HCT116 (cell line): Measurements from ENCODE around the gene GPRIN2. TPM values are rescaled to one million over a fixed set of nuclear protein-coding genes. Genes with fewer than 3 reads are reported as not detected.

Experiments
- ATAC-seq: fragments of 200-7000 bp; cut with Tn5 transposase; 2 replicates; pipeline ENCODE4 v1.9.1; 2020; ENCODE audit warnings: mild to moderate bottlenecking, moderate library complexity
- BruUV-seq: library from RNA; stranded (reverse); fragments of 400-500 nt; replicated peaks from 2 replicates; lab custom pipeline; 2021; lab: Mats Ljungman, UMichigan
- CTCF ChIA-PET: fragments of 300-600 bp; sonication (Branson Sonifier 250); formaldehyde crosslinking; loops from one replicate; lab custom pipeline; 2021; ENCODE audit warnings: antibody characterized with exemption; lab: Charles Lee
- POLR2A ChIA-PET: fragments of 300-600, 350-600 bp; sonication (Branson Sonifier 250); formaldehyde crosslinking; loops from one replicate; lab custom pipeline; 2021; ENCODE audit warnings: antibody characterized with exemption; lab: Charles Lee
- RAD21 ChIA-PET, 2 experiments: fragments of 300-600 bp; sonication (Branson Sonifier 250); formaldehyde crosslinking; loops; one replicate each; lab custom pipeline; 2023; ENCODE audit warnings: low total read pairs in 2 of 2; ENCODE audit not compliant: uncharacterized antibody in 2 of 2, unreplicated experiment in 2 of 2, low non-redundant PET in 1 of 2; lab: Charles Lee
- DNase-seq: peaks from one replicate; pipeline ENCODE4 v3.0.0-alpha.2; 2010; ENCODE audit warnings: low read depth, low spot score
- H2AFZ ChIP-seq: fragments of 200-600 bp; shearing (Covaris generic), sonication (generic); 2 replicates; pipeline ENCODE4 v1.6.1; 2017; ENCODE audit warnings: low read depth, mixed run types, mixed read lengths, antibody characterized with exemption, low read length; ENCODE audit not compliant: poor library complexity, severe bottlenecking
- H3K27ac ChIP-seq: 2 replicates; pipeline ENCODE4 v1.5.1; 2012; ENCODE audit warnings: low read depth, low read length
- H3K27me3 ChIP-seq: fragments of 200-600 bp; sonication (generic); 2 replicates; pipeline ENCODE4 v1.6.1; 2016; ENCODE audit warnings: mixed run types, low read length, mixed read lengths; ENCODE audit not compliant: insufficient read depth
- H3K36me3 ChIP-seq, 2 experiments: fragments of 200-500 bp in 1 of 2; fragments of 200-600 bp in 1 of 2; sonication (Bioruptor generic) in 1 of 2; sonication (generic) in 1 of 2; 2 replicates each; pipeline versions ENCODE4 v1.5.1 to v1.6.1; 2014 to 2016; ENCODE audit warnings: low read length in 2 of 2, inconsistent platforms in 1 of 2, mixed read lengths in 1 of 2, mixed run types in 1 of 2; ENCODE audit not compliant: insufficient read depth in 2 of 2, control insufficient read depth in 1 of 2
- H3K4me1 ChIP-seq, 2 experiments: fragments of 200-600 bp in 1 of 2; sonication (generic) in 1 of 2; 2 replicates each; pipeline versions ENCODE4 v1.5.1 to v1.6.1; 2012 to 2017; ENCODE audit warnings: low read length in 2 of 2, inconsistent platforms in 1 of 2, mild to moderate bottlenecking in 1 of 2, mixed read lengths in 1 of 2, mixed run types in 1 of 2, moderate library complexity in 1 of 2; ENCODE audit not compliant: insufficient read depth in 2 of 2, control insufficient read depth in 1 of 2
- H3K4me2 ChIP-seq: fragments of 200-600 bp; sonication (generic); 2 replicates; pipeline ENCODE4 v1.6.1; 2017; ENCODE audit warnings: mixed run types, low read length, mixed read lengths
- H3K4me3 ChIP-seq, 2 experiments: fragments of 200-600 bp in 1 of 2; sonication (generic) in 1 of 2; replicated peaks in 1 of 2; 2 replicates each; pipeline ENCODE4 v1.5.1; 2011 to 2016; ENCODE audit warnings: low read length in 2 of 2, control low read depth in 1 of 2, low read depth in 1 of 2, mild to moderate bottlenecking in 1 of 2, mixed read lengths in 1 of 2, mixed run types in 1 of 2
- H3K79me2 ChIP-seq: fragments of 200-600 bp; sonication (generic); 2 replicates; pipeline ENCODE4 v1.6.1; 2017; ENCODE audit warnings: mild to moderate bottlenecking, mixed run types, low read length, moderate library complexity, mixed read lengths; ENCODE audit not compliant: insufficient read depth
- H3K9ac ChIP-seq: fragments of 200-600 bp; sonication (generic); 2 replicates; pipeline ENCODE4 v1.6.1; 2016; ENCODE audit warnings: low read length, mixed read lengths
- H3K9me2 ChIP-seq: fragments of 200-600 bp; sonication (generic), shearing (Covaris generic); 2 replicates; pipeline ENCODE4 v1.6.1; 2017; ENCODE audit warnings: mixed run types, mild to moderate bottlenecking, moderate library complexity; ENCODE audit not compliant: insufficient read depth
- H3K9me3 ChIP-seq, 2 experiments: fragments of 200-500 bp in 1 of 2; fragments of 200-600 bp in 1 of 2; sonication (Bioruptor generic) in 1 of 2; sonication (generic) in 1 of 2; 2 replicates each; pipeline ENCODE4 v1.6.1; 2014 to 2017; ENCODE audit warnings: low read length in 2 of 2, mixed read lengths in 2 of 2, inconsistent platforms in 1 of 2, low read depth in 1 of 2, mild to moderate bottlenecking in 1 of 2, mixed run types in 1 of 2, moderate library complexity in 1 of 2; ENCODE audit not compliant: control insufficient read depth in 1 of 2, insufficient read depth in 1 of 2
- H4K20me1 ChIP-seq: fragments of 200-600 bp; sonication (generic), shearing (Covaris generic); 2 replicates; pipeline ENCODE4 v1.6.1; 2017; ENCODE audit warnings: mixed run types, mild to moderate bottlenecking, moderate library complexity; ENCODE audit not compliant: insufficient read depth
- ATF3 ChIP-seq: IDR thresholded peaks from 2 replicates; pipeline ENCODE4 v1.6.1; 2012
- CTCF ChIP-seq, 3 experiments: fragments of 200-600 bp in 1 of 3; sonication (generic) in 1 of 3; IDR thresholded peaks in 2 of 3; conservative IDR thresholded peaks in 1 of 3; 2 replicates each; pipeline ENCODE4 v1.5.1; 2012 to 2017; ENCODE audit warnings: low read depth in 2 of 3, low read length in 2 of 3, antibody characterized with exemption in 1 of 3, borderline replicate concordance in 1 of 3, control low read depth in 1 of 3, mild to moderate bottlenecking in 1 of 3, mixed read lengths in 1 of 3, mixed run types in 1 of 3, moderate library complexity in 1 of 3; ENCODE audit not compliant: insufficient read depth in 1 of 3
- EGR1 ChIP-seq: IDR thresholded peaks from 2 replicates; pipeline ENCODE4 v1.6.1; 2012; ENCODE audit warnings: low read depth
- EZH2 ChIP-seq: fragments of 200-600 bp; sonication (generic); IDR thresholded peaks from 2 replicates; pipeline ENCODE4 v1.6.1; 2017; ENCODE audit warnings: antibody characterized with exemption, mixed run types
- EZH2phosphoT487 ChIP-seq: fragments of 200-600 bp; IDR thresholded peaks from 2 replicates; pipeline ENCODE4 v1.6.1; 2018; ENCODE audit warnings: antibody characterized with exemption, borderline replicate concordance
- POLR2A ChIP-seq: IDR thresholded peaks from 2 replicates; pipeline ENCODE4 v1.7.0; 2011; ENCODE audit warnings: borderline replicate concordance; ENCODE audit not compliant: insufficient read depth, insufficient read length; ENCODE audit errors: extremely low read depth
- REST ChIP-seq: IDR thresholded peaks from 2 replicates; pipeline ENCODE4 v1.6.1; 2012; ENCODE audit warnings: low read depth
- SIN3A ChIP-seq: IDR thresholded peaks from 2 replicates; pipeline ENCODE4 v1.6.1; 2012; ENCODE audit warnings: low read depth
- SP1 ChIP-seq: IDR thresholded peaks from 2 replicates; pipeline ENCODE4 v1.6.1; 2012; ENCODE audit warnings: low read depth
- SRF ChIP-seq: IDR thresholded peaks from 2 replicates; pipeline ENCODE4 v1.6.1; 2012; ENCODE audit warnings: low read depth
- YY1 ChIP-seq: IDR thresholded peaks from 2 replicates; pipeline ENCODE4 v1.6.1; 2011; ENCODE audit warnings: low read length, low read depth, moderate library complexity, mild to moderate bottlenecking; ENCODE audit not compliant: insufficient replicate concordance; ENCODE audit errors: extremely low read depth
- ZBTB33 ChIP-seq: IDR thresholded peaks from 2 replicates; pipeline ENCODE4 v1.6.1; 2011; ENCODE audit warnings: mild to moderate bottlenecking, low read length, moderate library complexity; ENCODE audit not compliant: insufficient replicate concordance; ENCODE audit errors: extremely low read depth
- intact Hi-C: fragments of 100-400 bp; cut with micrococcal nuclease; formaldehyde crosslinking; loops from 2 replicates; pipeline ENCODE4 v1.10.0; 2022
- total RNA-seq: library from RNA; stranded (reverse); gene quantifications from one replicate; pipeline ENCODE4 v1.2.1, GENCODE V29; 2021; ENCODE audit not compliant: unreplicated experiment

The GPRIN2 gene
- total RNA-seq, 1 experiment from 2014 or later, result 1.7 TPM

GRCh38 chr10:46555366-46555712 lies 1.1 kb downstream of the GPRIN2 start:
- ChIA-PET CTCF (no interaction called here), RAD21 (no interaction called here), POLR2A (no interaction called here)
- ATAC-seq (no peak), DNase-seq (no peak)
- Histone ChIP-seq H3K79me2 (no peaks in the 10 kb centered on the region), H3K36me3 (no peaks in the 10 kb centered on the region), H4K20me1 (no peaks in the 10 kb centered on the region), H3K27me3 (peaks cover under 1% of the 10 kb centered on the region; the same call in 1 of the 2 replicates), H3K4me2 (peak overlapping the region; percentile 68; the same call in 1 of the 2 replicates), H3K27ac (no peak overlapping the region; the same call in 1 of the 2 replicates), H3K9me2 (no peaks in the 10 kb centered on the region), H3K9me3 (no peaks in the 10 kb centered on the region), H2AFZ (no peak overlapping the region), H3K4me3 (no peak overlapping the region), H3K4me1 (peaks cover 0 to 9% of the 10 kb centered on the region in 2 experiments; a peak in 1 of 4 replicates), H3K9ac (no peak overlapping the region)
- no peak for TF ChIP-seq SIN3A
- no peak for TF ChIP-seq SP1
- no peak for TF ChIP-seq POLR2A
- intact Hi-C loops, result no loop called here
- no TSS peak for BruUV-seq

GRCh38 chr10:46554166-46554781 lies 2.2 kb downstream of the GPRIN2 start:
- no peak overlapping the region for H3K4me3 ChIP-seq
- intact Hi-C loops, result no loop called here
- CTCF ChIA-PET, result no interaction called here
- no peak for TF ChIP-seq ATF3
- no peak for TF ChIP-seq SRF
- TF ChIP-seq SP1, result no peak
- no peak for TF ChIP-seq ZBTB33
- TF ChIP-seq REST, result no peak
- no peak for TF ChIP-seq EGR1
- TF ChIP-seq CTCF (IDR thresholded peaks at IDR 0.05 in 2 of 3, conservative IDR thresholded peaks at IDR 0.05 in 1 of 3; ENCODE audit: borderline replicate concordance in 1 of 3, insufficient read depth in 1 of 3, low read depth in 2 of 3, low read length in 2 of 3), result no peak
- no peak for TF ChIP-seq EZH2
- TF ChIP-seq YY1, result no peak
- no peak for TF ChIP-seq EZH2phosphoT487

More at GRCh38 chr10:46554166-46554781, 2.2 kb downstream of the GPRIN2 start:
- DNase-seq (no peak), ATAC-seq (no peak)
- POLR2A ChIA-PET, result no interaction called here
- Histone ChIP-seq H3K9ac (no peak overlapping the region), H3K4me1 (peaks cover 0 to 9% of the 10 kb centered on the region in 2 experiments; a peak in 1 of 4 replicates), H3K9me3 (no peaks in the 10 kb centered on the region), H3K4me2 (no peak overlapping the region), H3K9me2 (no peaks in the 10 kb centered on the region), H4K20me1 (no peaks in the 10 kb centered on the region), H2AFZ (no peak overlapping the region), H3K27me3 (no peaks in the 10 kb centered on the region), H3K36me3 (no peaks in the 10 kb centered on the region), H3K79me2 (no peaks in the 10 kb centered on the region), H3K27ac (no peak overlapping the region)
- RAD21 ChIA-PET, result no interaction called here
- BruUV-seq, result no TSS peak
